ENCODE data around the gene TTC34. TPM values are rescaled to one million over a fixed set of nuclear protein-coding genes. Genes with fewer than 3 reads are reported as not detected.

The TTC34 gene
- total and polyA plus RNA-seq, 7 donors = under 0.01 to 0.83 (median 0.56) TPM; not detected in 1

DNA sequence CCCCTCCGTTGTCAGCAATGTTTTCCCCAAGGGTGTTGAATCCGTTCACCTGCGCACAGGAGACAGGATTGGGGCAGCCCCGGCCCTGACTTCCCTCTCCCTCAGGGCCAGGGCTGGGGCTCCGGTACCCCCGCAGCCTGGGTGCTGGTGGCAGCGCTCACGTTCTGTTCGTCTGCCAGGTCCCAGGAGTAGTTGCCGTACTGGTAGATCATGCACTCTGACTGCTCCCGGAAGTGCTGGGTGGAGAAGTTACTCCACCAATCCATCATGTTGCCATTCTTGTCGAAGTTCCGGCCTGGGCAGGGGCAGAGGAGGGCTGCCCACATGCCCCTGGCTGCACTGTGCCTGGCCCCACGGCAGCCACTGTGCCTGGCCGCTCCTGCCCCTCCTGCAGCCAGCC, 208.8 kb downstream of the TTC34 start:
- TF ChIP-seq POLR2A (IDR thresholded peaks at IDR 0.05) = peak in 1 of 2 donors; percentile 12
- TF ChIP-seq, protein P1, sequence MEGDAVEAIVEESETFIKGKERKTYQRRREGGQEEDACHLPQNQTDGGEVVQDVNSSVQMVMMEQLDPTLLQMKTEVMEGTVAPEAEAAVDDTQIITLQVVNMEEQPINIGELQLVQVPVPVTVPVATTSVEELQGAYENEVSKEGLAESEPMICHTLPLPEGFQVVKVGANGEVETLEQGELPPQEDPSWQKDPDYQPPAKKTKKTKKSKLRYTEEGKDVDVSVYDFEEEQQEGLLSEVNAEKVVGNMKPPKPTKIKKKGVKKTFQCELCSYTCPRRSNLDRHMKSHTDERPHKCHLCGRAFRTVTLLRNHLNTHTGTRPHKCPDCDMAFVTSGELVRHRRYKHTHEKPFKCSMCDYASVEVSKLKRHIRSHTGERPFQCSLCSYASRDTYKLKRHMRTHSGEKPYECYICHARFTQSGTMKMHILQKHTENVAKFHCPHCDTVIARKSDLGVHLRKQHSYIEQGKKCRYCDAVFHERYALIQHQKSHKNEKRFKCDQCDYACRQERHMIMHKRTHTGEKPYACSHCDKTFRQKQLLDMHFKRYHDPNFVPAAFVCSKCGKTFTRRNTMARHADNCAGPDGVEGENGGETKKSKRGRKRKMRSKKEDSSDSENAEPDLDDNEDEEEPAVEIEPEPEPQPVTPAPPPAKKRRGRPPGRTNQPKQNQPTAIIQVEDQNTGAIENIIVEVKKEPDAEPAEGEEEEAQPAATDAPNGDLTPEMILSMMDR (IDR thresholded peaks at IDR 0.05) = no peak
- no peak for TF ChIP-seq POLR2AphosphoS5 (IDR thresholded peaks at IDR 0.05)
- TF ChIP-seq EP300 (IDR thresholded peaks at IDR 0.05) = no peak
- Histone ChIP-seq H3K27me3 (peaks cover 0 to 27% (median 19%) of the 10 kb centered on the region in 3 donors), H3K36me3 (peaks cover 0 to 7% (median 0%) of the 10 kb centered on the region in 4 donors), H3K27ac (no peak overlapping the region), H3K4me1 (peaks cover 0 to 7% (median 6%) of the 10 kb centered on the region in 4 donors), H3K9me3 (no peaks in the 10 kb centered on the region), H3K4me3 (no peak overlapping the region)
- 12 to 62% methylated on average over 15 of the region's 15 CpGs for WGBS, 2 donors
- DNase-seq = peak; percentile 57
- intact Hi-C loops (cut with DNase I) = no loop called here

DNA sequence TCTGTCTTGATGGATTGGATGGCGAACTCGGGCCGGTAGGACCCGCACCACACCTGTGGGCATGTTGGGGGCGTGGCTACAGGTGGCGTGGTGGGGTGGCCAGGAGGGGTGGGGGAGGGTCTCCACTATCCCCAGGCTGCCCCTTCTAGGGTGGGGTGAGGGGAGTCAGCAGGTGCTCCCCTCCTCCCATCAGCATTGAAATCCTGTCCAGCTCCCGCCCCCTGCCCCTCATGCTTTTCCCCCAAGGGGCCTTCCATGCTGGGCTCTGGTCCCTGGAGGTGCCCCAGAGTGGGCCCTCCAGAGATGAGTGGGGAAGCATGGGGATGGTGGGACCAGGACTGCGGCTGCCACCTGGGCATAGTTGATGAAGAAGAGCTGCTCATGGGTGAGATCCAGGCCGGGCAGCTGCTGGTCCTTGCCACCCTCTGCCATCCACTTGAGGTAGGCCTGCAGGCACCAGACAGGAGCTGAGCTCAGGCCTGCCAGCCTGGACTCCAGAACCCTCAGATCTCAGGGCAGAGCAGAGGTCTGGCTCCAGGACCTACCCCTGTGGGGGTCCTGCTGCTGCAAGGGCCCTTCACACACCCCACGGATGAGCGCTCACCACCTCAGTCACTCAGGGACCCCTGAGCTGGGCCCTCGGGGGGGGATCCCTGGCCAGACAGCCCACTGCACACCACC, 209.8 kb downstream of the TTC34 start:
- peaks cover 0 to 15% (median 13%) of the 10 kb centered on the region in 4 donors for H3K4me1 ChIP-seq
- intact Hi-C loops (cut with DNase I) = no loop called here
- H3K27me3 ChIP-seq = peaks cover 0 to 27% (median 19%) of the 10 kb centered on the region in 3 donors
- DNase-seq = peak; percentile 51
- H3K27ac ChIP-seq = no peak overlapping the region
- peaks cover 0 to 7% (median 0%) of the 10 kb centered on the region in 4 donors for H3K36me3 ChIP-seq
- no peaks in the 10 kb centered on the region for H3K9me3 ChIP-seq
- TF ChIP-seq POLR2A (IDR thresholded peaks at IDR 0.05) = no peak
- no peak for TF ChIP-seq EP300 (IDR thresholded peaks at IDR 0.05)
- TF ChIP-seq POLR2AphosphoS5 (IDR thresholded peaks at IDR 0.05) = no peak
- TF ChIP-seq, protein P1 (IDR thresholded peaks at IDR 0.05) = no peak
- H3K4me3 ChIP-seq = no peak overlapping the region
- WGBS, 2 donors = 77 to 90% methylated on average over 12 of the region's 12 CpGs

DNA sequence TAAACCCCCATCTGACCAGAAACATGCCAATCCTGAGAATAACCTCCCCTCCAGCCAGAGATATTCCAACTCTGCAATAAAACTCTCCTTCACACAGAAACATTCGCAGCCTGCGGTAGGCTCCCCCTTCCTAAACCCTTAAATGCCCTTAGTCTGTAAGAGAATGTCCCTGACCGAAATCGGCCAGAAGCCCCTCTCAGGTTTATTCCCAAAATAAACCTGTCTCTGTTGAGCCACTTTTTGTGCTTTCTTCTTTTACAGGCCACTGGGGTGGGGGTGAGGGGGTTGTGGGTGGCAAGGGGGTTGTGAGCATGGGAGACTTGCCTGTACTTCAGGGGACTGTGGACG, 210.3 kb downstream of the TTC34 start:
- no peaks in the 10 kb centered on the region for H3K9me3 ChIP-seq
- intact Hi-C loops (cut with DNase I) = no loop called here
- H3K36me3 ChIP-seq = peaks cover 0 to 7% (median 0%) of the 10 kb centered on the region in 4 donors
- TF ChIP-seq POLR2AphosphoS5 (IDR thresholded peaks at IDR 0.05) = no peak
- no peak for TF ChIP-seq EP300 (IDR thresholded peaks at IDR 0.05)
- TF ChIP-seq, protein P1 (IDR thresholded peaks at IDR 0.05) = no peak
- TF ChIP-seq POLR2A (IDR thresholded peaks at IDR 0.05) = no peak
- WGBS, 2 donors = 87 to 89% methylated on average over 5 of the region's 5 CpGs
- H3K27ac ChIP-seq = no peak overlapping the region
- H3K4me1 ChIP-seq = peaks cover 0 to 16% (median 13%) of the 10 kb centered on the region in 4 donors
- DNase-seq = peak; percentile 47
- H3K27me3 ChIP-seq = peaks cover 0 to 25% (median 19%) of the 10 kb centered on the region in 3 donors
- no peak overlapping the region for H3K4me3 ChIP-seq

DNA sequence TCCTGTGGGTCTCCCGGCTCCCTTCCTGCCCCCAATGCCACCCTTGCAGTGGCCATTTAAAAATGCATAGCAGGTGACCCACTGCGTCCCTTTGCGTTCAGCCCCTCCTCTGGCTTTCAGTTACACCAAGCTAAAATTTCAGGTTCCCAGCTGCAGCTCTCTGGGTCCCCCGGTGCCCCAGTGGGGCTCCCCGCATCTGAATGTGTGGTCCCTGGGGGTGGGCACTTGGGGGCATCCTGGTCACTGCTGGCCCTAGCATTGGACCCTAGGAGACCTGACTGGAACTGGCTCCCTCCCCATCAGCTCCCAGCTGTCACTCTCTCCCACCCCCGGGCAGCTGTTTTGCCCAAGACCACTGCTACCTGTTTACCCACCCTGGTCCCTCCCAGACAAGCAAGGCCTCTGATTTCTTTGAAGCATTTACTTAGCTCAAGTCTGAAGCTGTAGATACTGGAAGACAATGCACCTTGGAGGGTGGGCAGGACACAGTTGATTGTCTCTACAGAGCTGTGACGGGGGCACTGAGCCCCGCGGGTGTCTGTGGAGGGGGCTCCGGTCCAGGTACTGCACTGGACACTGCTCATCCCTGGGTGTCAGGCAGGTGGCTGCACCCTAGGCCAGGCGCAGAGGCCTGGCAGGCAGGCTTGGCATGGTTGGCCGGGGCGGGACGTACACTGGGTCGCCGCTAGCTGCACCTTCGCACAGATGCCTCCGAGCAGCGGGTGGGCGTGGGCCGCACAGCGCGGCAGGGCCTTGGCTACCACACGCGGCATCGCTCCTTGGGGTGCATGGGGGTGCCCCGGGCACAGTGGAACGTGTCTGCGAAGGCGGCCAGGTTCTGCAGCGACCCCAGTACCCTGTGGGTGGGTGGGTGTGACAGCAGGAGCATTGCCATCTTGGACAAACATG, 211.0 kb downstream of the TTC34 start:
- H3K27me3 ChIP-seq = peaks cover 0 to 25% (median 19%) of the 10 kb centered on the region in 3 donors
- no peak overlapping the region for H3K4me3 ChIP-seq
- 94 to 95% methylated on average over 31 of the region's 31 CpGs for WGBS, 2 donors
- peaks cover 0 to 7% (median 0%) of the 10 kb centered on the region in 4 donors for H3K36me3 ChIP-seq
- no peak overlapping the region for H3K27ac ChIP-seq
- peak; percentile 60 for DNase-seq
- no peaks in the 10 kb centered on the region for H3K9me3 ChIP-seq
- H3K4me1 ChIP-seq = peaks cover 0 to 21% (median 14%) of the 10 kb centered on the region in 4 donors
- TF ChIP-seq POLR2AphosphoS5 (IDR thresholded peaks at IDR 0.05) (no peak), POLR2A (IDR thresholded peaks at IDR 0.05) (no peak), EP300 (IDR thresholded peaks at IDR 0.05) (no peak)
- TF ChIP-seq, protein P1 (IDR thresholded peaks at IDR 0.05) = no peak
- intact Hi-C loops (cut with DNase I) = no loop called here

Data from sigmoid colon (tissue), 7 donors.